ENCODE results near the gene KIF23. TPM values are rescaled to one million over a fixed set of nuclear protein-coding genes. Genes with fewer than 3 reads are reported as not detected.

The KIF23 gene
- total RNA-seq, 4 donors from 2014 or later, result 0.47 to 0.81 TPM; not detected in 2

DNA sequence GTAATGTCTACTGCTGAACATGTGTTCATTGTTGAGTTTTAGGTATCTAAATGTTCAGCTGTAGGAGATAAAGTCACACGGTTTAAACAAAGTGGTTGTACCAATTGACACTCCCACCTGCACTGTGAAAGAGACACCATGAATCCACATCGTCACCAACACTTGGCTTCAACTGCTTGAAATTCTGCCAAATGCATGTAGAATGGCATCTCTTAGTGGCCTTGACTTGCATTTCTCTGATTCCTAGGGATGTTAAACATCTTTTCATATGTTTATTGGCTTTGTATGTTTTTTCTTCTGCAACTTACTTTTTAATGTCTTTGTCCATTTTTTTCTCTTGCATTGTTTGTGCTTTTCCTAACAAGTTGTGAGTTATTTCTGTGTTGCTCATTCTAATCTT lies 81.9 kb downstream of the KIF23 start:
- Histone ChIP-seq H3K36me3 (no peaks in the 10 kb centered on the region), H3K27ac (no peak overlapping the region), H3K9me3 (no peaks in the 10 kb centered on the region), H3K27me3 (no peaks in the 10 kb centered on the region), H3K4me3 (no peak overlapping the region), H3K4me1 (peaks cover 4 to 14% of the 10 kb centered on the region in 2 donors)
- DNase-seq (no peak), ATAC-seq (no peak)
- in situ Hi-C loops (cut with MboI; ENCODE audit: low sequenced_read_pairs in 4 of 4) (no loop called here), intact Hi-C loops (cut with DNase I; ENCODE audit: low total_unique reads) (no loop called here)
- TF ChIP-seq POLR2A (IDR thresholded peaks at IDR 0.05), result no peak
- TF ChIP-seq, protein P1, sequence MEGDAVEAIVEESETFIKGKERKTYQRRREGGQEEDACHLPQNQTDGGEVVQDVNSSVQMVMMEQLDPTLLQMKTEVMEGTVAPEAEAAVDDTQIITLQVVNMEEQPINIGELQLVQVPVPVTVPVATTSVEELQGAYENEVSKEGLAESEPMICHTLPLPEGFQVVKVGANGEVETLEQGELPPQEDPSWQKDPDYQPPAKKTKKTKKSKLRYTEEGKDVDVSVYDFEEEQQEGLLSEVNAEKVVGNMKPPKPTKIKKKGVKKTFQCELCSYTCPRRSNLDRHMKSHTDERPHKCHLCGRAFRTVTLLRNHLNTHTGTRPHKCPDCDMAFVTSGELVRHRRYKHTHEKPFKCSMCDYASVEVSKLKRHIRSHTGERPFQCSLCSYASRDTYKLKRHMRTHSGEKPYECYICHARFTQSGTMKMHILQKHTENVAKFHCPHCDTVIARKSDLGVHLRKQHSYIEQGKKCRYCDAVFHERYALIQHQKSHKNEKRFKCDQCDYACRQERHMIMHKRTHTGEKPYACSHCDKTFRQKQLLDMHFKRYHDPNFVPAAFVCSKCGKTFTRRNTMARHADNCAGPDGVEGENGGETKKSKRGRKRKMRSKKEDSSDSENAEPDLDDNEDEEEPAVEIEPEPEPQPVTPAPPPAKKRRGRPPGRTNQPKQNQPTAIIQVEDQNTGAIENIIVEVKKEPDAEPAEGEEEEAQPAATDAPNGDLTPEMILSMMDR (IDR thresholded peaks at IDR 0.05 in 4 of 5, conservative IDR thresholded peaks at IDR 0.05 in 1 of 5), result no peak

DNA sequence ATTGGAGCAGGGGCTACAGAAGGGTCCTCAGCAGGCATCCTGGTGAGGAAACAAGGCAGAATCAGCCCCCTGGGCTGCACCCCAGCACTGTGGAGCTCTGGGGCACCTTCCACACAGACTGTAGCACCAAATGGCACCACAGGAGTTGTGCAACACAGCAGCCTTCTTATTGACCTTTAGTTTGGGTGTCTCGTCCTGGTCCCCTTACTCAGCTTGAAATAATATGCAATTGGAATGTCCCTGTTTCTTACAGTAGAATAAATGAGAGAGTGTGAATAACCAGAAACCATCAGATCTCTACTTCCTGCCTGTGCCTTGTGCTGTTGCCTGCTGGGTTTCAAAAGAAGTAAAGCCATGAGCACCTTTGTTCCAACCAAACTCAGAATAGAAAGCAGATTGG lies 82.9 kb downstream of the KIF23 start:
- in situ Hi-C loops (cut with MboI; ENCODE audit: low sequenced_read_pairs in 4 of 4), result no loop called here

DNA sequence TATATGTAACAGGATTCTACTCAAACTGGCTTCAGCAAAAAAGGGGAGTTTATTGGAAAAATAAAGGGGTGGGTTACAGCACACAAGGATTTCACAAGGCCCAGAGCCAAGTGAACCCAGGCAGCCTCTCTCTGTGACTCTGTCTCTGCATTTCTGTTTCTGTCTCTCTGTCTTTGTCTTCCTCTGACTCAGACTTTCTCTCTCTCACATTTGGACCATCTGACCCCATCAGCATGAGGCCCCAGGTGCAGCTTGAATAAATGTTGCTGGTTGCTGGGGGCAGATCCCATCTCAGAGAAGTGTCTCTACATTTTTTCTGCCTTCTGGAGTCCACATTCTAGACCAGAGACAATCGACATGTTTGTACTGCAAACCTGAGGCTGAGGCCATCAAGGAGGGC lies 83.5 kb downstream of the KIF23 start:
- H3K36me3 ChIP-seq, result no peaks in the 10 kb centered on the region
- H3K27ac ChIP-seq, result no peak overlapping the region
- in situ Hi-C loops (cut with MboI; ENCODE audit: low sequenced_read_pairs in 4 of 4), result no loop called here

More for the DNA sequence above, 82.9 kb downstream of the KIF23 start:
- no peak overlapping the region for H3K4me3 ChIP-seq
- H3K4me1 ChIP-seq, result peaks cover 4 to 14% of the 10 kb centered on the region in 2 donors
- no peaks in the 10 kb centered on the region for H3K9me3 ChIP-seq
- H3K27me3 ChIP-seq, result no peaks in the 10 kb centered on the region
- no peak overlapping the region for H3K27ac ChIP-seq
- no peaks in the 10 kb centered on the region for H3K36me3 ChIP-seq
- intact Hi-C loops (cut with DNase I; ENCODE audit: low total_unique reads), result no loop called here
- DNase-seq (no peak), ATAC-seq (no peak)
- TF ChIP-seq, protein P1 (IDR thresholded peaks at IDR 0.05 in 4 of 5, conservative IDR thresholded peaks at IDR 0.05 in 1 of 5), result no peak
- TF ChIP-seq POLR2A (IDR thresholded peaks at IDR 0.05), result no peak

More for the DNA sequence above, 83.5 kb downstream of the KIF23 start:
- TF ChIP-seq, protein P1 (IDR thresholded peaks at IDR 0.05 in 4 of 5, conservative IDR thresholded peaks at IDR 0.05 in 1 of 5), result no peak
- TF ChIP-seq POLR2A (IDR thresholded peaks at IDR 0.05), result no peak
- Histone ChIP-seq H3K4me1 (peaks cover 4 to 14% of the 10 kb centered on the region in 2 donors), H3K27me3 (no peaks in the 10 kb centered on the region), H3K9me3 (no peaks in the 10 kb centered on the region), H3K4me3 (no peak overlapping the region)
- intact Hi-C loops (cut with DNase I; ENCODE audit: low total_unique reads), result no loop called here
- DNase-seq (no peak), ATAC-seq (no peak)

Other genes with a start within 250 kb of the KIF23 start
- gene PAQR5, start 115.4 kb upstream of the KIF23 start, total RNA-seq, result under 1 TPM in 3 of 4 donors, not detected in 1; 0.07 to 0.10 (median 0.10) TPM
- gene RPLP1, start 38.5 kb downstream of the KIF23 start, total RNA-seq, result 1,000 to 10,000 TPM in 1 of 4 donors, 100 to 1,000 TPM in 3; 849 to 1,174 (median 925) TPM

All from gastrocnemius medialis (tissue), 4 donors.